ENCODE measurements around the gene KIFC1. TPM values are rescaled to one million over a fixed set of nuclear protein-coding genes. Genes with fewer than 3 reads are reported as not detected.
"Not testable (repeated sequence)": the region's sequence is repeated elsewhere in the genome, so short reads cannot be mapped to it uniquely, and the experiment has no call there.

The KIFC1 gene
- total RNA-seq, 2 experiments from 2014 or later = 1.2 to 1.6 TPM

DNA sequence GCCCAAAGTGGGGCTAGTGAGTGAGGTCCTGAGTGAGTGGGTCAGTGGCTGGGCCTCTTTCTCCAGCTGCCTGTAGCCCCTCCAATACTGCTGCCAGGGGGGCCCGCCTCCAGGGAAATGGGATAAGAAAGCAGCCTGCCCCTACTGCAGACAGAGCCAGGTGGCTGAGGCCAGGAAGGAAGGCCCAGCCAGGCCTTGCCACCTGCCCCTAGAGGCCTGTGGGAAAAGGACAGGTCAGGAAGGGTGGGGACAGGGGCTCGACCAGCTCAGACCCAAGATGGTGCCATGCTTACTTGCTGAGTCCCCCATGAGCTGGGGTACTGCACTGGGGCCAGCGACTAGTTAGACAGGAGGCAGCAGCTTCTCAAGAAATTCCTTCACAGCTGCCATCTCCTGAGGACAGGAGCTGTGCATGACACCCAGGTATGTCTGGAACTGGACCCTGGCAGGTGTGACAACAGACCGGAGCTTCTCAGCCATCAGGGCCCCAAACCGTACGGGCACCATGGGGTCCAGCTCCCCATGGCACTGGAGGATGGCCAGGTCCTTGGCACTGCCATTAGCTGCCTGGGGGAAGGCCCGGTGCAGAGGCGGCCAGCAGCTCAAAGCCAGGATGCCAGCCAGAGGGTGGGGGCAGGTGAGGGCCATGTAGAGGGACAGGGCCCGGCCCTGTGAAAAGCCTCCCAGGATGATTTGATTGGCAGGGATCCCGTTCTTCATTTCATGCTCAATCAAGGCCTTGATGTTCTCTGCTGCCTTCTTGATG, 26.2 kb upstream of the KIFC1 start:
- H3K36me3 Mint-ChIP-seq (ENCODE audit: low read depth); H3K36me3 ChIP-seq (ENCODE audit: insufficient read depth, low read length); H3K9me3 Mint-ChIP-seq; H3K9me3 ChIP-seq (ENCODE audit: control insufficient read depth in 1 of 2, insufficient read depth in 1 of 2, low read length in 2 of 2); H3K4me1 ChIP-seq (ENCODE audit: insufficient read depth, low read length); POLR2A ChIA-PET; H3K27ac Mint-ChIP-seq; H3K27me3 Mint-ChIP-seq; intact Hi-C loops (cut with DNase I, micrococcal nuclease); H3K4me1 Mint-ChIP-seq (ENCODE audit: low read depth); H3K27ac ChIP-seq (ENCODE audit: low read depth in 1 of 2, low read length in 2 of 2); CTCF ChIA-PET; ATAC-seq (ENCODE audit: poor library complexity); H3K4me3 Mint-ChIP-seq; H3K4me3 ChIP-seq (ENCODE audit: low read length); H3K27me3 ChIP-seq (ENCODE audit: control insufficient read depth in 1 of 2, insufficient read depth in 2 of 2, low read length in 2 of 2); DNase-seq: not testable (repeated sequence)

DNA sequence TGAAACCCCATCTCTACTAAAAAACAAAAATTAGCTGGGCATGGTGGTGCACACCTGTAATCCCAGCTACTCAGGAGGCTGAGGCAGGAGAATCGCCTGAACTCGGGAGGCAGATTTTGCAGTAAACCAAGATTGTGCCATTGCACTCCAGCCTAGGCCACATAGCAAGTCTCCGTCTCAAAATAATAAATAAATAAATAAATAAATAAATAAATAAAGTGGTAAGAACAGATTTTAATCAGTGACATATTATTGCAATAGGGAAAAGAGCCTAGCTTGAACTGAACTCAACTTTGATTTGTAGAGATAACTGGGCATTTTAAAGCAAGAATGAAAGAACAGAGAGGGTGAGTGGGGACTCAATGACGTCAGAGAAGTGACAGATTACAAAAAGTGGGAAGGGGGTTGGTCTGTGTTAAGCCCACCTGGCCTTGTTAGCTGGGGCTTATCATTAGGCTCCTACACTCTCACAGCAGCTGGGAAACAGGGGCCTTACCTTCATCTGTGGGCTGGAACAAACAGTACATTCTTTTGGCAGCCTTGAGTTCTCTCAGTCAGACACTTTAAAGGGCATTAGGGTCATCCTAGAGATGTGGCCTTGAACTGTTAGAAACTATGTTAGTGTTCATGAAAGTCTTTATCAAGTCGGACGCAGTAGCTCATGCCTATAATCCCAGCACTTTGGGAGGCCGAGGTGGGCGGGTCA, 24.5 kb upstream of the KIFC1 start:
- no peak overlapping the region for H3K4me3 ChIP-seq (ENCODE audit: low read length)
- ChIA-PET POLR2A (interaction anchor here (1.2 kb wide), 1 partner anchor 23 kb away, joined by 3 read pairs; no protein-coding TSS in a partner anchor), CTCF (interaction anchor here (0.6 to 1.1 kb wide), 2 partner anchors 141 to 646 kb away, joined by 3 to 5 read pairs; no protein-coding TSS in a partner anchor)
- H3K27me3 ChIP-seq (ENCODE audit: control insufficient read depth in 1 of 2, insufficient read depth in 2 of 2, low read length in 2 of 2) = no peaks in the 10 kb centered on the region
- no peaks in the 10 kb centered on the region for H3K4me1 Mint-ChIP-seq (ENCODE audit: low read depth)
- no peaks in the 10 kb centered on the region for H3K4me1 ChIP-seq (ENCODE audit: insufficient read depth, low read length)
- no peak overlapping the region for H3K27ac ChIP-seq (ENCODE audit: low read depth in 1 of 2, low read length in 2 of 2)
- H3K27me3 Mint-ChIP-seq = no peaks in the 10 kb centered on the region
- H3K9me3 ChIP-seq (ENCODE audit: control insufficient read depth in 1 of 2, insufficient read depth in 1 of 2, low read length in 2 of 2) = no peaks in the 10 kb centered on the region
- no peaks in the 10 kb centered on the region for H3K9me3 Mint-ChIP-seq
- no peak overlapping the region for H3K27ac Mint-ChIP-seq
- H3K36me3 Mint-ChIP-seq (ENCODE audit: low read depth) = no peaks in the 10 kb centered on the region
- ATAC-seq (ENCODE audit: poor library complexity) = no peak
- TF ChIP-seq, protein P1, sequence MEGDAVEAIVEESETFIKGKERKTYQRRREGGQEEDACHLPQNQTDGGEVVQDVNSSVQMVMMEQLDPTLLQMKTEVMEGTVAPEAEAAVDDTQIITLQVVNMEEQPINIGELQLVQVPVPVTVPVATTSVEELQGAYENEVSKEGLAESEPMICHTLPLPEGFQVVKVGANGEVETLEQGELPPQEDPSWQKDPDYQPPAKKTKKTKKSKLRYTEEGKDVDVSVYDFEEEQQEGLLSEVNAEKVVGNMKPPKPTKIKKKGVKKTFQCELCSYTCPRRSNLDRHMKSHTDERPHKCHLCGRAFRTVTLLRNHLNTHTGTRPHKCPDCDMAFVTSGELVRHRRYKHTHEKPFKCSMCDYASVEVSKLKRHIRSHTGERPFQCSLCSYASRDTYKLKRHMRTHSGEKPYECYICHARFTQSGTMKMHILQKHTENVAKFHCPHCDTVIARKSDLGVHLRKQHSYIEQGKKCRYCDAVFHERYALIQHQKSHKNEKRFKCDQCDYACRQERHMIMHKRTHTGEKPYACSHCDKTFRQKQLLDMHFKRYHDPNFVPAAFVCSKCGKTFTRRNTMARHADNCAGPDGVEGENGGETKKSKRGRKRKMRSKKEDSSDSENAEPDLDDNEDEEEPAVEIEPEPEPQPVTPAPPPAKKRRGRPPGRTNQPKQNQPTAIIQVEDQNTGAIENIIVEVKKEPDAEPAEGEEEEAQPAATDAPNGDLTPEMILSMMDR (IDR thresholded peaks at IDR 0.05) = no peak
- DNase-seq = no peak
- intact Hi-C loops (cut with DNase I, micrococcal nuclease) = no loop called here
- H3K36me3 ChIP-seq (ENCODE audit: insufficient read depth, low read length) = no peaks in the 10 kb centered on the region
- H3K4me3 Mint-ChIP-seq = no peak overlapping the region

DNA sequence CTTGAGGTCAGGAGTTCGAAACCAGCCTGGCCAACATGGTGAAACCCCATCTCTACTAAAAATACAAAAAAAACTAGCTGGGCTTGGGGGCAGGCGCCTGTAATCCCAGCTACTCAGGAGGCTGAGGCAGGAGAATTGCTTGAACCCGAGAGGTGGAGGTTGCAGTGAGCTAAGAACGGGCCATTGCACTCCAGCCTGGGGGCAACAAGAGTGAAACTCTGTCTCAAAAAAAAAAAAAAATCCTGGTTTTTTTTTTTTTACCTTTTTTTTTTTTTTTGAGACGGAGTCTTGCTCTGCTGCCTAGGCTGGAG, 24.0 kb upstream of the KIFC1 start:
- not testable (repeated sequence) for ATAC-seq (ENCODE audit: poor library complexity)

DNA sequence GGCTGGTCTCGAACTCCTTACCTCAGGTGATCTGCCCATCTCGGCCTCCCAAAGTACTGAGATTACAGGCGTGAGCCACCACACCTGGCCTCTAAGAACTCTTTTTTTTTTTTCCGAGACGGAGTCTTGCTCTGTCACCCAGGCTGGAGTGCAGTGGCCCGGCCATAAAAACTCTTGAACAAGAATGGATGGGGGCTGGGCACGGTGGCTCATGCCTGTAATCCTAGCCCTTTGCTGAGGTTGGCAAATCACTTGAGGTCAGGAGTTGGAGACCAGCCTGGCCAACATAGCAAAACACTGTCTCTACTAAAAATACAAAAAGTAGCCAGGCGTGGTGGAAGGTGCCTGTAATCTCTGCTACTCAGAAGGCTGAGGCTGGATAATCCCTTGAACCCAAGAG, 19.7 kb upstream of the KIFC1 start:
- H3K27me3 Mint-ChIP-seq; H3K36me3 ChIP-seq (ENCODE audit: insufficient read depth, low read length); DNase-seq; H3K27ac Mint-ChIP-seq; H3K9me3 ChIP-seq (ENCODE audit: control insufficient read depth in 1 of 2, insufficient read depth in 1 of 2, low read length in 2 of 2); H3K4me1 ChIP-seq (ENCODE audit: insufficient read depth, low read length); H3K36me3 Mint-ChIP-seq (ENCODE audit: low read depth); H3K4me3 Mint-ChIP-seq; CTCF ChIA-PET; H3K27ac ChIP-seq (ENCODE audit: low read depth in 1 of 2, low read length in 2 of 2); ATAC-seq (ENCODE audit: poor library complexity); POLR2A ChIA-PET; H3K9me3 Mint-ChIP-seq; H3K27me3 ChIP-seq (ENCODE audit: control insufficient read depth in 1 of 2, insufficient read depth in 2 of 2, low read length in 2 of 2); H3K4me3 ChIP-seq (ENCODE audit: low read length): not testable (repeated sequence)
- peaks cover 10% of the 10 kb centered on the region for H3K4me1 Mint-ChIP-seq (ENCODE audit: low read depth)
- intact Hi-C loops (cut with DNase I, micrococcal nuclease) = loop anchor here in 1 of 2 experiments (10.0 kb wide), 1 partner anchor 227 kb away; no protein-coding TSS in a partner anchor

More for the DNA sequence above, 24.0 kb upstream of the KIFC1 start:
- H3K9me3 ChIP-seq (ENCODE audit: control insufficient read depth in 1 of 2, insufficient read depth in 1 of 2, low read length in 2 of 2); H3K27ac ChIP-seq (ENCODE audit: low read depth in 1 of 2, low read length in 2 of 2); H3K27me3 ChIP-seq (ENCODE audit: control insufficient read depth in 1 of 2, insufficient read depth in 2 of 2, low read length in 2 of 2); H3K36me3 ChIP-seq (ENCODE audit: insufficient read depth, low read length); H3K4me1 Mint-ChIP-seq (ENCODE audit: low read depth); H3K9me3 Mint-ChIP-seq; H3K27ac Mint-ChIP-seq; H3K4me1 ChIP-seq (ENCODE audit: insufficient read depth, low read length); H3K27me3 Mint-ChIP-seq; H3K4me3 Mint-ChIP-seq; H3K4me3 ChIP-seq (ENCODE audit: low read length); H3K36me3 Mint-ChIP-seq (ENCODE audit: low read depth); DNase-seq; intact Hi-C loops (cut with DNase I, micrococcal nuclease); POLR2A ChIA-PET: not testable (repeated sequence)
- CTCF ChIA-PET = interaction anchor here (0.6 kb wide), 1 partner anchor 141 kb away, joined by 5 read pairs; no protein-coding TSS in a partner anchor
